Colonic mucosa (tissue), 4 donors: Measurements from ENCODE around the gene NKAIN2. TPM values are rescaled to one million over a fixed set of nuclear protein-coding genes. Genes with fewer than 3 reads are reported as not detected.

ENCODE experiments used
- DNase-seq: peaks from one replicate; pipeline ENCODE4 v3.0.0-alpha.2; 2020
- H3K27ac ChIP-seq: fragments of 200-600 bp; one replicate; pipeline ENCODE4 v1.8.0; 2021
- H3K27me3 ChIP-seq: fragments of 200-600 bp; one replicate; pipeline ENCODE4 v1.8.0; 2021
- H3K36me3 ChIP-seq: fragments of 200-600 bp; one replicate; pipeline ENCODE4 v1.8.0; 2021
- H3K4me1 ChIP-seq: fragments of 200-600 bp; one replicate; pipeline ENCODE4 v1.8.0; 2021; ENCODE audit warnings: mild to moderate bottlenecking
- H3K4me3 ChIP-seq: fragments of 200-600 bp; one replicate; pipeline ENCODE4 v1.8.0; 2021
- H3K9ac ChIP-seq, 2 donors: one replicate each; pipeline ENCODE4 v1.7.0; 2013; ENCODE audit warnings: control low read depth in 2 of 2, low read depth in 2 of 2, low read length in 2 of 2
- H3K9me3 ChIP-seq: fragments of 200-600 bp; one replicate; pipeline ENCODE4 v1.8.0; 2021
- CTCF ChIP-seq: fragments of 200-600 bp; IDR thresholded peaks from one replicate; pipeline ENCODE4 v1.8.0; 2022; ENCODE audit warnings: antibody characterized with exemption, mild to moderate bottlenecking
- intact Hi-C: fragments of 100-400 bp; cut with DNase I; formaldehyde crosslinking; loops from one replicate; pipeline ENCODE4 v1.14.1; 2022
- total RNA-seq, 2 donors: library from RNA; stranded (reverse); fragmentation: NEBNext Ultra II Directional in 1 of 2; extraction: Animal tissue kit (Norgen Biotek cat#: 25700) in 1 of 2; gene quantifications; one replicate each; pipeline ENCODE4 v1.2.1, GENCODE V29; 2021
- donor health status: healthy.
- donor health status: DM: no; HTN: no; CAD: no.
- donor health status: DM: no; HTN: no; CAD: no.

Gene NKAIN2
- total RNA-seq, 2 donors from 2014 or later = 0.21 TPM; not detected in 1

GRCh38 chr6:123854201-123854600 is 50.5 kb downstream of the NKAIN2 start:
- TF ChIP-seq CTCF = no peak
- Histone ChIP-seq H3K9me3 (no peaks in the 10 kb centered on the region), H3K27me3 (no peaks in the 10 kb centered on the region), H3K9ac (no peak overlapping the region), H3K27ac (no peak overlapping the region), H3K4me3 (no peak overlapping the region), H3K36me3 (no peaks in the 10 kb centered on the region), H3K4me1 (no peaks in the 10 kb centered on the region)
- DNase-seq = no peak
- intact Hi-C loops = no loop called here

GRCh38 chr6:123855506-123855905 is 51.8 kb downstream of the NKAIN2 start:
- no peak for TF ChIP-seq CTCF
- intact Hi-C loops = no loop called here
- Histone ChIP-seq H3K9me3 (no peaks in the 10 kb centered on the region), H3K4me1 (no peaks in the 10 kb centered on the region), H3K4me3 (no peak overlapping the region), H3K36me3 (no peaks in the 10 kb centered on the region), H3K27ac (no peak overlapping the region), H3K9ac (no peak overlapping the region), H3K27me3 (no peaks in the 10 kb centered on the region)
- no peak for DNase-seq

- intact Hi-C loops = no loop called here
These were observed 55.6 kb downstream of the NKAIN2 start for GRCh38 chr6:123859291-123859690.

GRCh38 chr6:123869334-123869733 is 65.7 kb downstream of the NKAIN2 start:
- H3K4me1 ChIP-seq = no peaks in the 10 kb centered on the region
- H3K27ac ChIP-seq = no peak overlapping the region
- H3K36me3 ChIP-seq = no peaks in the 10 kb centered on the region
- H3K9ac ChIP-seq = no peak overlapping the region
- no peak overlapping the region for H3K4me3 ChIP-seq
- H3K27me3 ChIP-seq = no peaks in the 10 kb centered on the region
- TF ChIP-seq CTCF = no peak
- H3K9me3 ChIP-seq = no peaks in the 10 kb centered on the region
- intact Hi-C loops = no loop called here
- no peak for DNase-seq

More at GRCh38 chr6:123859291-123859690, 55.6 kb downstream of the NKAIN2 start:
- no peak overlapping the region for H3K4me3 ChIP-seq
- H3K27me3 ChIP-seq = no peaks in the 10 kb centered on the region
- no peak for TF ChIP-seq CTCF
- no peak overlapping the region for H3K9ac ChIP-seq
- H3K27ac ChIP-seq = no peak overlapping the region
- H3K9me3 ChIP-seq = no peaks in the 10 kb centered on the region
- H3K4me1 ChIP-seq = no peaks in the 10 kb centered on the region
- no peaks in the 10 kb centered on the region for H3K36me3 ChIP-seq
- no peak for DNase-seq

- no peak for TF ChIP-seq CTCF
- intact Hi-C loops = no loop called here
- Histone ChIP-seq H3K27ac (no peak overlapping the region), H3K4me1 (no peaks in the 10 kb centered on the region), H3K27me3 (no peaks in the 10 kb centered on the region), H3K36me3 (no peaks in the 10 kb centered on the region), H3K9ac (no peak overlapping the region), H3K4me3 (no peak overlapping the region), H3K9me3 (no peaks in the 10 kb centered on the region)
- DNase-seq = no peak
These were observed 70.3 kb downstream of the NKAIN2 start for GRCh38 chr6:123873974-123874373.

GRCh38 chr6:123875784-123876183 is 72.1 kb downstream of the NKAIN2 start:
- Histone ChIP-seq H3K36me3 (no peaks in the 10 kb centered on the region), H3K9me3 (no peaks in the 10 kb centered on the region), H3K27ac (no peak overlapping the region), H3K27me3 (no peaks in the 10 kb centered on the region), H3K9ac (no peak overlapping the region), H3K4me3 (no peak overlapping the region), H3K4me1 (no peaks in the 10 kb centered on the region)
- no peak for TF ChIP-seq CTCF
- intact Hi-C loops = no loop called here
- DNase-seq = no peak
